ENCODE measurements around the gene SRC. TPM values are rescaled to one million over a fixed set of nuclear protein-coding genes. Genes with fewer than 3 reads are reported as not detected.
"Not testable (repeated sequence)": the region's sequence is repeated elsewhere in the genome, so short reads cannot be mapped to it uniquely, and the experiment has no call there.

SRC gene
- total RNA-seq, 2 experiments from 2014 or later: 5.3 to 6.1 TPM

GRCh38 chr20:37365760-37366638 lies 20.1 kb downstream of the SRC start:
- H3K36me3 Mint-ChIP-seq: peaks cover 5% of the 10 kb centered on the region
- H3K27me3 Mint-ChIP-seq: no peaks in the 10 kb centered on the region
- no peak overlapping the region for H3K27ac Mint-ChIP-seq
- no peak overlapping the region for H3K4me3 Mint-ChIP-seq
- H3K4me1 Mint-ChIP-seq (ENCODE audit: low read depth): peaks cover 3% of the 10 kb centered on the region
- intact Hi-C loops (cut with micrococcal nuclease): no loop called here
- no peak for DNase-seq
- ChIA-PET CTCF (no interaction called here), POLR2A (no interaction called here)
- H3K9me3 Mint-ChIP-seq: peaks cover 2% of the 10 kb centered on the region

GRCh38 chr20:37366743-37367142 lies 20.8 kb downstream of the SRC start:
- DNase-seq: no peak
- no peak overlapping the region for H3K4me3 Mint-ChIP-seq
- peaks cover 3% of the 10 kb centered on the region for H3K4me1 Mint-ChIP-seq (ENCODE audit: low read depth)
- peaks cover 5% of the 10 kb centered on the region for H3K36me3 Mint-ChIP-seq
- CTCF ChIA-PET: no interaction called here
- intact Hi-C loops (cut with micrococcal nuclease): no loop called here
- POLR2A ChIA-PET: no interaction called here
- peaks cover 2% of the 10 kb centered on the region for H3K9me3 Mint-ChIP-seq
- H3K27me3 Mint-ChIP-seq: no peaks in the 10 kb centered on the region
- H3K27ac Mint-ChIP-seq: no peak overlapping the region

- Mint-ChIP-seq H3K27ac (no peak overlapping the region), H3K36me3 (peaks cover 5% of the 10 kb centered on the region), H3K4me3 (no peak overlapping the region), H3K27me3 (no peaks in the 10 kb centered on the region), H3K9me3 (peaks cover 2% of the 10 kb centered on the region), H3K4me1 (ENCODE audit: low read depth) (peaks cover 3% of the 10 kb centered on the region)
- intact Hi-C loops (cut with micrococcal nuclease): no loop called here
- POLR2A ChIA-PET: no interaction called here
- no peak for DNase-seq
- CTCF ChIA-PET: interaction anchor here (0.7 kb wide), 1 partner anchor 464 kb away, joined by 3 read pairs; no protein-coding TSS in a partner anchor
Observed at GRCh38 chr20:37369846-37370245, 23.9 kb downstream of the SRC start.

- intact Hi-C loops (cut with micrococcal nuclease); H3K9me3 Mint-ChIP-seq; H3K4me3 Mint-ChIP-seq; DNase-seq; H3K4me1 Mint-ChIP-seq (ENCODE audit: low read depth); CTCF ChIA-PET; H3K36me3 Mint-ChIP-seq; H3K27me3 Mint-ChIP-seq; H3K27ac Mint-ChIP-seq: not testable (repeated sequence)
- POLR2A ChIA-PET: interaction anchor here (0.6 kb wide), 1 partner anchor 703 kb away, joined by 3 read pairs; no protein-coding TSS in a partner anchor
Observed at GRCh38 chr20:37371845-37372244, 25.9 kb downstream of the SRC start.

GRCh38 chr20:37372441-37372840 lies 26.5 kb downstream of the SRC start:
- Mint-ChIP-seq H3K9me3 (no peaks in the 10 kb centered on the region), H3K4me3 (no peak overlapping the region), H3K27ac (no peak overlapping the region), H3K36me3 (no peaks in the 10 kb centered on the region), H3K4me1 (ENCODE audit: low read depth) (peaks cover 4% of the 10 kb centered on the region), H3K27me3 (no peaks in the 10 kb centered on the region)
- POLR2A ChIA-PET: no interaction called here
- intact Hi-C loops (cut with micrococcal nuclease): no loop called here
- DNase-seq: no peak
- CTCF ChIA-PET: interaction anchor here (1.1 kb wide), 1 partner anchor 161 kb away, joined by 3 read pairs; no protein-coding TSS in a partner anchor

- intact Hi-C loops (cut with micrococcal nuclease): no loop called here
- POLR2A ChIA-PET: no interaction called here
- H3K9me3 Mint-ChIP-seq: no peaks in the 10 kb centered on the region
Observed at GRCh38 chr20:37373020-37373598, 27.2 kb downstream of the SRC start.

GRCh38 chr20:37375227-37375626 lies 29.3 kb downstream of the SRC start:
- CTCF ChIA-PET: no interaction called here
- no peak overlapping the region for H3K4me3 Mint-ChIP-seq

More at GRCh38 chr20:37373020-37373598, 27.2 kb downstream of the SRC start:
- CTCF ChIA-PET: interaction anchor here (0.5 to 1.1 kb wide), 2 partner anchors 25 to 161 kb away, joined by 3 read pairs; no protein-coding TSS in a partner anchor
- Mint-ChIP-seq H3K4me3 (no peak overlapping the region), H3K27me3 (no peaks in the 10 kb centered on the region), H3K36me3 (no peaks in the 10 kb centered on the region), H3K27ac (no peak overlapping the region), H3K4me1 (ENCODE audit: low read depth) (peaks cover 4% of the 10 kb centered on the region)
- no peak for DNase-seq

GRCh38 chr20:37376324-37376723 lies 30.4 kb downstream of the SRC start:
- H3K9me3 Mint-ChIP-seq: no peaks in the 10 kb centered on the region
- H3K4me1 Mint-ChIP-seq (ENCODE audit: low read depth): peaks cover 4% of the 10 kb centered on the region
- no peaks in the 10 kb centered on the region for H3K36me3 Mint-ChIP-seq
- intact Hi-C loops (cut with micrococcal nuclease): no loop called here
- no peak overlapping the region for H3K4me3 Mint-ChIP-seq
- ChIA-PET CTCF (no interaction called here), POLR2A (no interaction called here)
- no peak overlapping the region for H3K27ac Mint-ChIP-seq
- no peaks in the 10 kb centered on the region for H3K27me3 Mint-ChIP-seq
- DNase-seq: no peak

More at GRCh38 chr20:37375227-37375626, 29.3 kb downstream of the SRC start:
- POLR2A ChIA-PET: no interaction called here
- H3K36me3 Mint-ChIP-seq: no peaks in the 10 kb centered on the region
- DNase-seq: no peak
- intact Hi-C loops (cut with micrococcal nuclease): no loop called here
- peaks cover 4% of the 10 kb centered on the region for H3K4me1 Mint-ChIP-seq (ENCODE audit: low read depth)
- no peaks in the 10 kb centered on the region for H3K9me3 Mint-ChIP-seq
- no peak overlapping the region for H3K27ac Mint-ChIP-seq
- H3K27me3 Mint-ChIP-seq: no peaks in the 10 kb centered on the region

- H3K27ac Mint-ChIP-seq: no peak overlapping the region
- peaks cover 4% of the 10 kb centered on the region for H3K4me1 Mint-ChIP-seq (ENCODE audit: low read depth)
- H3K9me3 Mint-ChIP-seq: no peaks in the 10 kb centered on the region
- ChIA-PET CTCF (no interaction called here), POLR2A (no interaction called here)
- no peak overlapping the region for H3K4me3 Mint-ChIP-seq
- intact Hi-C loops (cut with micrococcal nuclease): no loop called here
- no peaks in the 10 kb centered on the region for H3K36me3 Mint-ChIP-seq
- no peak for DNase-seq
- no peaks in the 10 kb centered on the region for H3K27me3 Mint-ChIP-seq
Observed at GRCh38 chr20:37376791-37377190, 30.9 kb downstream of the SRC start.

- Mint-ChIP-seq H3K27me3 (no peaks in the 10 kb centered on the region), H3K27ac (no peak overlapping the region), H3K36me3 (no peaks in the 10 kb centered on the region), H3K4me3 (no peak overlapping the region), H3K4me1 (ENCODE audit: low read depth) (peaks cover 4% of the 10 kb centered on the region), H3K9me3 (no peaks in the 10 kb centered on the region)
- intact Hi-C loops (cut with micrococcal nuclease): no loop called here
- POLR2A ChIA-PET: no interaction called here
- CTCF ChIA-PET: no interaction called here
- DNase-seq: peak; percentile 23
Observed at GRCh38 chr20:37377346-37378081, 31.6 kb downstream of the SRC start.

GRCh38 chr20:37378420-37378784 lies 32.5 kb downstream of the SRC start:
- ChIA-PET CTCF (no interaction called here), POLR2A (no interaction called here)
- Mint-ChIP-seq H3K36me3 (no peaks in the 10 kb centered on the region), H3K27me3 (peaks cover 1% of the 10 kb centered on the region), H3K27ac (no peak overlapping the region), H3K9me3 (no peaks in the 10 kb centered on the region), H3K4me3 (no peak overlapping the region), H3K4me1 (ENCODE audit: low read depth) (peaks cover 7% of the 10 kb centered on the region)
- DNase-seq: no peak
- intact Hi-C loops (cut with micrococcal nuclease): no loop called here

- H3K4me1 Mint-ChIP-seq (ENCODE audit: low read depth): peaks cover 7% of the 10 kb centered on the region
- H3K27me3 Mint-ChIP-seq: peaks cover 1% of the 10 kb centered on the region
- H3K36me3 Mint-ChIP-seq: no peaks in the 10 kb centered on the region
- intact Hi-C loops (cut with micrococcal nuclease): no loop called here
- ChIA-PET CTCF (no interaction called here), POLR2A (no interaction called here)
- no peak overlapping the region for H3K4me3 Mint-ChIP-seq
- no peak for DNase-seq
- H3K27ac Mint-ChIP-seq: no peak overlapping the region
- no peaks in the 10 kb centered on the region for H3K9me3 Mint-ChIP-seq
Observed at GRCh38 chr20:37378785-37379598, 33.1 kb downstream of the SRC start.

Measured in activated CD4-positive, alpha-beta memory T cell treated with anti-CD3 and anti-CD28 coated beads for 36 hours (primary cell).